ENCODE data around the gene KDM1B. TPM values are rescaled to one million over a fixed set of nuclear protein-coding genes. Genes with fewer than 3 reads are reported as not detected.

KDM1B gene
- total RNA-seq, 1 donor from 2014 or later: 16.9 TPM

DNA sequence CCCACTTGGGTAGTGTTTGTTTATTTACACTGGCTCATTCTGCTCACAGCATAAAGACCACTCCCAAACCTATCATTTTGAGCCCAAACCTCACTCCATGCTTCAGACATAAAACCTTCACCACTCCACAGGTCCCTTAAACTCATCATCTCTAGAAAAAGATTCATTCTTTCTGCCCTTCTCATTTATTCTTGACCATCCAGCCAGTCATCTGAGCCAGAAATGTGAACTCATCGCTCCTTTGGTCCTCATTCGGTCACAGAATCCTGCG is 12.7 kb upstream of the KDM1B start:
- Histone ChIP-seq H2AFZ (replicated peaks) (no peak overlapping the region), H4K20me1 (ENCODE audit: low read depth) (no peaks in the 10 kb centered on the region), H3K9me3 (ENCODE audit: low read depth) (no peaks in the 10 kb centered on the region), H3K36me3 (no peaks in the 10 kb centered on the region), H3K4me3 (no peak overlapping the region), H3K27me3 (no peaks in the 10 kb centered on the region), H3K4me2 (no peak overlapping the region), H3K4me1 (peaks cover 10% of the 10 kb centered on the region), H3F3A (ENCODE audit: low read depth) (peaks cover 10% of the 10 kb centered on the region), H3K9ac (no peak overlapping the region), H3K27ac (no peak overlapping the region), H3K79me2 (ENCODE audit: low read depth) (no peaks in the 10 kb centered on the region)
- Mint-ChIP-seq H3K27ac (no peak overlapping the region), H3K4me3 (no peak overlapping the region), H3K4me1 (peaks cover 3% of the 10 kb centered on the region), H3K9me3 (no peaks in the 10 kb centered on the region), H3K27me3 (ENCODE audit: insufficient read depth, low read depth) (no peaks in the 10 kb centered on the region), H3K36me3 (peaks cover 2% of the 10 kb centered on the region)
- no peak for DNase-seq (ENCODE audit: low spot score)
- TF ChIP-seq, protein P1, sequence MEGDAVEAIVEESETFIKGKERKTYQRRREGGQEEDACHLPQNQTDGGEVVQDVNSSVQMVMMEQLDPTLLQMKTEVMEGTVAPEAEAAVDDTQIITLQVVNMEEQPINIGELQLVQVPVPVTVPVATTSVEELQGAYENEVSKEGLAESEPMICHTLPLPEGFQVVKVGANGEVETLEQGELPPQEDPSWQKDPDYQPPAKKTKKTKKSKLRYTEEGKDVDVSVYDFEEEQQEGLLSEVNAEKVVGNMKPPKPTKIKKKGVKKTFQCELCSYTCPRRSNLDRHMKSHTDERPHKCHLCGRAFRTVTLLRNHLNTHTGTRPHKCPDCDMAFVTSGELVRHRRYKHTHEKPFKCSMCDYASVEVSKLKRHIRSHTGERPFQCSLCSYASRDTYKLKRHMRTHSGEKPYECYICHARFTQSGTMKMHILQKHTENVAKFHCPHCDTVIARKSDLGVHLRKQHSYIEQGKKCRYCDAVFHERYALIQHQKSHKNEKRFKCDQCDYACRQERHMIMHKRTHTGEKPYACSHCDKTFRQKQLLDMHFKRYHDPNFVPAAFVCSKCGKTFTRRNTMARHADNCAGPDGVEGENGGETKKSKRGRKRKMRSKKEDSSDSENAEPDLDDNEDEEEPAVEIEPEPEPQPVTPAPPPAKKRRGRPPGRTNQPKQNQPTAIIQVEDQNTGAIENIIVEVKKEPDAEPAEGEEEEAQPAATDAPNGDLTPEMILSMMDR (IDR thresholded peaks at IDR 0.05): no peak

DNA sequence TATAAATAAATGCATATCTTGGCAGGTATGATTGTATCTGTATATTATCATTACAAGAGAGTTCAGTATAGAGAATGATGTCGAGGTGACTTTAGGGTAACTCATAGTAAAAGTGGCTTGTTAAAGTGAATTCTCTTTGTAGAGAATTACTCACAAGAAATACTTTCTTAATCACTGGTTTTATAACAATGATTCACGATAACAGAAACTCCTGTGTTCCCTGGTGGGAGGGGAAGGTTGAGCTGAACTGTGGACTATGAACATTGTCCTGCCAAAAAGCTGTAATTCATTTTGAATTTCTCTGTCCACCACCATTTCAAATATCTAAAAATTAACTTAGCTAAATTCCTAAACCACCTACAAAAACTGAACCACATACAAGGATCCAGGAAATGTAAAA is 8.1 kb upstream of the KDM1B start:
- Histone ChIP-seq H3K27ac (no peak overlapping the region), H3K9ac (no peak overlapping the region), H4K20me1 (ENCODE audit: low read depth) (no peaks in the 10 kb centered on the region), H3K36me3 (no peaks in the 10 kb centered on the region), H3K4me1 (peaks cover 1% of the 10 kb centered on the region), H3K27me3 (no peaks in the 10 kb centered on the region), H3K4me2 (no peak overlapping the region), H3K79me2 (ENCODE audit: low read depth) (no peaks in the 10 kb centered on the region), H3K9me3 (ENCODE audit: low read depth) (no peaks in the 10 kb centered on the region), H3F3A (ENCODE audit: low read depth) (peaks cover 5% of the 10 kb centered on the region), H2AFZ (replicated peaks) (no peak overlapping the region), H3K4me3 (no peak overlapping the region)
- Mint-ChIP-seq H3K36me3 (peaks cover 2% of the 10 kb centered on the region), H3K27me3 (ENCODE audit: insufficient read depth, low read depth) (no peaks in the 10 kb centered on the region), H3K4me3 (no peak overlapping the region), H3K27ac (no peak overlapping the region), H3K9me3 (no peaks in the 10 kb centered on the region), H3K4me1 (no peaks in the 10 kb centered on the region)
- no peak for TF ChIP-seq EZH2phosphoT487 (IDR thresholded peaks at IDR 0.05)
- TF ChIP-seq EZH2 (IDR thresholded peaks at IDR 0.05): no peak
- TF ChIP-seq, protein P1 (IDR thresholded peaks at IDR 0.05): no peak
- no peak for DNase-seq (ENCODE audit: low spot score)

DNA sequence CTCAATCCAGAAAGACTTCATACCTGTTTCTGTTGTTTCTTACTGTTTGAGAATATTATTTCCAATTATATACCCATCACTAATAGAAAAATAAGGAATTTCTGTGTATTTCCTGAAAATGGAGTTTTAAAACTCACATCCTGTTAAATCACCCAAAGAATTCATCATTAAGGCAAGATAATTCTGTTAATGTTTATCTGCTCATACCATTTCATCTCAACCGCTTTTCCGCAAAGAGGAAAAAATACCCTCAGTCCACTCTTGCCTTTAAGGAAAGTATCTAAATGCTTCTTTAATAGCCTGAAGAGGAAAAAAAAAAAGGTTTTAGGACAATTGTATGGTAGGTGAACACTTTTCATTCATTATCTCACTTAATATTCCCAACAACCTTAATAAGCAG is 7.6 kb upstream of the KDM1B start:
- peaks cover 2% of the 10 kb centered on the region for H3K36me3 Mint-ChIP-seq
- H3K79me2 ChIP-seq (ENCODE audit: low read depth): no peaks in the 10 kb centered on the region
- no peak overlapping the region for H3K27ac ChIP-seq
- no peak overlapping the region for H2AFZ ChIP-seq (replicated peaks)
- H3K9ac ChIP-seq: no peak overlapping the region
- H3K27me3 Mint-ChIP-seq (ENCODE audit: insufficient read depth, low read depth): no peaks in the 10 kb centered on the region
- H3K4me3 Mint-ChIP-seq: no peak overlapping the region
- no peaks in the 10 kb centered on the region for H3K27me3 ChIP-seq
- H4K20me1 ChIP-seq (ENCODE audit: low read depth): no peaks in the 10 kb centered on the region
- no peaks in the 10 kb centered on the region for H3K9me3 Mint-ChIP-seq
- H3F3A ChIP-seq (ENCODE audit: low read depth): no peaks in the 10 kb centered on the region
- H3K4me1 Mint-ChIP-seq: no peaks in the 10 kb centered on the region
- no peaks in the 10 kb centered on the region for H3K4me1 ChIP-seq
- no peaks in the 10 kb centered on the region for H3K36me3 ChIP-seq
- no peak overlapping the region for H3K4me2 ChIP-seq
- TF ChIP-seq, protein P1 (IDR thresholded peaks at IDR 0.05): no peak
- TF ChIP-seq EZH2phosphoT487 (IDR thresholded peaks at IDR 0.05) (no peak), EZH2 (IDR thresholded peaks at IDR 0.05) (no peak)
- no peaks in the 10 kb centered on the region for H3K9me3 ChIP-seq (ENCODE audit: low read depth)
- DNase-seq (ENCODE audit: low spot score): no peak
- H3K4me3 ChIP-seq: no peak overlapping the region
- no peak overlapping the region for H3K27ac Mint-ChIP-seq

All from neural progenitor cell (in vitro differentiated cells).